Activated T-helper 17 cell treated with anti-CD3 and anti-CD28 coated beads, Interleukin-2, amount 50 U/mL, for 72 hours (primary cell): ENCODE measurements around the gene CEP170B. TPM values are rescaled to one million over a fixed set of nuclear protein-coding genes. Genes with fewer than 3 reads are reported as not detected.
"Not testable (repeated sequence)": the region's sequence is repeated elsewhere in the genome, so short reads cannot be mapped to it uniquely, and the experiment has no call there.

Source experiments
- ATAC-seq: fragments of 150-1000 bp; cut with Tn5 transposase; replicated peaks from 2 replicates; pipeline ENCODE4 v1.10.0; 2021; ENCODE audit warnings: mild to moderate bottlenecking, moderate library complexity
- H3K27ac Mint-ChIP-seq: one replicate; pipeline ENCODE4 v1.8.0; 2022; ENCODE audit warnings: mixed read lengths
- H3K27me3 Mint-ChIP-seq: one replicate; pipeline ENCODE4 v1.8.0; 2022; ENCODE audit warnings: mixed read lengths
- H3K36me3 Mint-ChIP-seq: one replicate; pipeline ENCODE4 v1.8.0; 2022; ENCODE audit warnings: low read depth, mild to moderate bottlenecking, mixed read lengths
- H3K4me1 Mint-ChIP-seq: one replicate; pipeline ENCODE4 v1.8.0; 2022; ENCODE audit warnings: mixed read lengths
- H3K4me3 Mint-ChIP-seq: one replicate; pipeline ENCODE4 v1.8.0; 2022; ENCODE audit warnings: mild to moderate bottlenecking, mixed read lengths
- H3K9me3 Mint-ChIP-seq: one replicate; pipeline ENCODE4 v1.8.0; 2022; ENCODE audit warnings: mixed read lengths
- total RNA-seq, 2 donors: library from RNA; stranded (reverse); gene quantifications; one replicate each; pipeline ENCODE4 v1.2.3, GENCODE V29; 2022

CEP170B gene
- total RNA-seq, 2 donors from 2014 or later = 5.2 to 6.1 TPM

- no peaks in the 10 kb centered on the region for H3K36me3 Mint-ChIP-seq
These were observed 30.2 kb downstream of the CEP170B start for GRCh38 chr14:104895207-104895785.

GRCh38 chr14:104895786-104896661 lies 31.0 kb downstream of the CEP170B start:
- Mint-ChIP-seq H3K36me3 (no peaks in the 10 kb centered on the region), H3K4me1 (peaks cover 3% of the 10 kb centered on the region), H3K27ac (no peak overlapping the region), H3K4me3 (no peak overlapping the region), H3K27me3 (no peaks in the 10 kb centered on the region), H3K9me3 (no peaks in the 10 kb centered on the region)
- ATAC-seq = no peak

More at GRCh38 chr14:104895207-104895785, 30.2 kb downstream of the CEP170B start:
- no peak overlapping the region for H3K27ac Mint-ChIP-seq
- H3K4me1 Mint-ChIP-seq = no peaks in the 10 kb centered on the region
- no peak overlapping the region for H3K4me3 Mint-ChIP-seq
- H3K9me3 Mint-ChIP-seq = no peaks in the 10 kb centered on the region
- H3K27me3 Mint-ChIP-seq = no peaks in the 10 kb centered on the region
- no peak for ATAC-seq

GRCh38 chr14:104897330-104898194 lies 32.5 kb downstream of the CEP170B start:
- Mint-ChIP-seq H3K27me3 (no peaks in the 10 kb centered on the region), H3K36me3 (no peaks in the 10 kb centered on the region), H3K27ac (no peak overlapping the region), H3K4me1 (peaks cover 5% of the 10 kb centered on the region), H3K9me3 (no peaks in the 10 kb centered on the region), H3K4me3 (no peak overlapping the region)
- no peak for ATAC-seq

- H3K27me3 Mint-ChIP-seq = peaks cover under 1% of the 10 kb centered on the region
- peaks cover 5% of the 10 kb centered on the region for H3K4me1 Mint-ChIP-seq
- no peaks in the 10 kb centered on the region for H3K36me3 Mint-ChIP-seq
- ATAC-seq = no peak
- H3K9me3 Mint-ChIP-seq = no peaks in the 10 kb centered on the region
- H3K27ac Mint-ChIP-seq = no peak overlapping the region
- no peak overlapping the region for H3K4me3 Mint-ChIP-seq
These were observed 33.1 kb downstream of the CEP170B start for GRCh38 chr14:104898195-104898558.

- Mint-ChIP-seq H3K27me3 (peaks cover 6% of the 10 kb centered on the region), H3K27ac (no peak overlapping the region), H3K9me3 (no peaks in the 10 kb centered on the region), H3K4me3 (no peak overlapping the region), H3K4me1 (peaks cover 5% of the 10 kb centered on the region), H3K36me3 (no peaks in the 10 kb centered on the region)
- ATAC-seq = no peak
These were observed 33.9 kb downstream of the CEP170B start for GRCh38 chr14:104898870-104899510.

- Mint-ChIP-seq H3K4me3 (no peak overlapping the region), H3K9me3 (no peaks in the 10 kb centered on the region)
- no peak for ATAC-seq
These were observed 34.7 kb downstream of the CEP170B start for GRCh38 chr14:104899781-104900180.

GRCh38 chr14:104900639-104901512 lies 35.8 kb downstream of the CEP170B start:
- H3K4me3 Mint-ChIP-seq = no peak overlapping the region
- H3K4me1 Mint-ChIP-seq = peaks cover 5% of the 10 kb centered on the region
- H3K9me3 Mint-ChIP-seq = no peaks in the 10 kb centered on the region
- no peak overlapping the region for H3K27ac Mint-ChIP-seq
- no peak for ATAC-seq
- no peaks in the 10 kb centered on the region for H3K36me3 Mint-ChIP-seq
- H3K27me3 Mint-ChIP-seq = peaks cover 17% of the 10 kb centered on the region

More at GRCh38 chr14:104899781-104900180, 34.7 kb downstream of the CEP170B start:
- Mint-ChIP-seq H3K27ac (no peak overlapping the region), H3K4me1 (peaks cover 5% of the 10 kb centered on the region), H3K36me3 (no peaks in the 10 kb centered on the region), H3K27me3 (peaks cover 14% of the 10 kb centered on the region)

- Mint-ChIP-seq H3K4me1 (peaks cover 5% of the 10 kb centered on the region), H3K4me3 (no peak overlapping the region), H3K27ac (no peak overlapping the region), H3K36me3 (no peaks in the 10 kb centered on the region), H3K9me3 (no peaks in the 10 kb centered on the region), H3K27me3 (peaks cover 22% of the 10 kb centered on the region)
- no peak for ATAC-seq
These were observed 38.9 kb downstream of the CEP170B start for GRCh38 chr14:104903990-104904389.

- not testable (repeated sequence) for ATAC-seq, H3K36me3 Mint-ChIP-seq, H3K4me1 Mint-ChIP-seq, H3K9me3 Mint-ChIP-seq, H3K4me3 Mint-ChIP-seq, H3K27ac Mint-ChIP-seq
- peaks cover 27% of the 10 kb centered on the region for H3K27me3 Mint-ChIP-seq
These were observed 39.8 kb downstream of the CEP170B start for GRCh38 chr14:104904650-104905578.

- not testable (repeated sequence) for H3K27ac Mint-ChIP-seq, H3K9me3 Mint-ChIP-seq, H3K4me3 Mint-ChIP-seq, H3K36me3 Mint-ChIP-seq, ATAC-seq, H3K4me1 Mint-ChIP-seq
- peaks cover 31% of the 10 kb centered on the region for H3K27me3 Mint-ChIP-seq
These were observed 40.5 kb downstream of the CEP170B start for GRCh38 chr14:104905579-104905933.

GRCh38 chr14:104908303-104908702 lies 43.2 kb downstream of the CEP170B start:
- H3K36me3 Mint-ChIP-seq = no peaks in the 10 kb centered on the region
- no peak for ATAC-seq

GRCh38 chr14:104912053-104912452 lies 47.0 kb downstream of the CEP170B start:
- Mint-ChIP-seq H3K27ac (no peak overlapping the region), H3K9me3 (peaks cover 9% of the 10 kb centered on the region)

More at GRCh38 chr14:104908303-104908702, 43.2 kb downstream of the CEP170B start:
- H3K4me3 Mint-ChIP-seq = no peak overlapping the region
- peaks cover 40% of the 10 kb centered on the region for H3K27me3 Mint-ChIP-seq
- H3K9me3 Mint-ChIP-seq = peaks cover 9% of the 10 kb centered on the region
- H3K27ac Mint-ChIP-seq = no peak overlapping the region
- H3K4me1 Mint-ChIP-seq = no peaks in the 10 kb centered on the region

GRCh38 chr14:104913435-104913834 lies 48.4 kb downstream of the CEP170B start:
- Mint-ChIP-seq H3K27me3 (peaks cover 26% of the 10 kb centered on the region), H3K4me3 (no peak overlapping the region), H3K27ac (no peak overlapping the region), H3K4me1 (no peaks in the 10 kb centered on the region), H3K36me3 (no peaks in the 10 kb centered on the region), H3K9me3 (peaks cover 9% of the 10 kb centered on the region)
- no peak for ATAC-seq

More at GRCh38 chr14:104912053-104912452, 47.0 kb downstream of the CEP170B start:
- Mint-ChIP-seq H3K36me3 (no peaks in the 10 kb centered on the region), H3K4me1 (no peaks in the 10 kb centered on the region), H3K4me3 (no peak overlapping the region), H3K27me3 (peaks cover 31% of the 10 kb centered on the region)
- ATAC-seq = no peak
